ENCODE results near the gene CKAP2L. TPM values are rescaled to one million over a fixed set of nuclear protein-coding genes. Genes with fewer than 3 reads are reported as not detected.

Gene CKAP2L
- total and polyA plus RNA-seq, 9 of the 15 experiments (the other 6 are each of a cell fraction or from before 2014, with no cell fraction given): 10.4 to 21.9 (median 14.2) TPM

DNA sequence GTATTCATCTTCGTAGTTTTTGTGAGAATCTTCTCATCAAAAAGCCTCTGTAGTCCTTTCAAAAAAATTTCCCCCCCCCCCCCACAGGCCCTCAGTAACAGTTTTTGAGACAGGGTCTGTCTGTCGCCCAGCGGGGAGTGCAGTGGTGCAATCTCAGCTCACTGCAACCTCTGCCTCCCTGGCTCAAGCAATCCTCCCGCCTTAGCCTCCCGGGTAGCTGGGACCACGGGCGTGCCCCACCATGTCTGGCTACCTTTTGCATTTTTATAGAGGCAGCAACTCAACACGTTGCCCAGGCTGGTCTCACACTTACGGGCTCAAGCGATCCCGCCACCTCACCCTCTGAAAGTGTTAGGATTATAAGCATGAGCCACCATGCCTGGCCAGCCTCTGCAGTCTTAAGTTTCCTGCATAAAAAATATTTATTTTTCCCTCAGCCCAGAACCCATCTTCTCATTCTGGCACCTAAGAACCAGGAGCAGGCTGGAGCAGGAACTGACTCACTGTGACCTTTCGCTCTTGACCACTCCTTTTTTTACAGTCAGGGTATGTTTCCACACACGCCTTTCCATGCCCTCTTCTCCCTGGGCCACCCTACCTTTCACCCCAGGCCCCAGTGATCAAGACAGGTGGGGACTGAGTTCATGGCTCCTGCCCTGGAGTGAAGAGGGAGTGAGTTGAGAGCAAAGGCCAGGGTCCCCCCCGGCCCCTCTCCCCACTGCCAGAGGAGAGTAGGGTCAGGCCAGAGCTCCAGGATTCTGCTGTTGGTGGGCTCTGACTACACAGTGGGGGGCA lies 76.1 kb downstream of the CKAP2L start:
- H3K36me3 ChIP-seq (ENCODE audit: control insufficient read depth, insufficient read depth, low read length): no peaks in the 10 kb centered on the region
- ChIA-PET POLR2A (interaction anchor here (1.3 to 3.5 kb wide), 2 partner anchors 12 to 24 kb away, joined by 5 to 14 read pairs; no protein-coding TSS in a partner anchor), CTCF (ENCODE audit: low intra/inter-chr PET ratio) (no interaction called here)
- H3K27me3 ChIP-seq (ENCODE audit: control insufficient read depth in 2 of 2, insufficient read depth in 2 of 2, low read length in 2 of 2): no peaks in the 10 kb centered on the region
- 81% methylated on average over 14 of the region's 14 CpGs for whole genome bisulfite sequencing (ENCODE audit: insufficient coverage, low coverage, missing lambda C conversion rate)
- FAIRE-seq (no peak), ATAC-seq (no peak), DNase-seq (ENCODE audit: extremely low read depth in 1 of 4, low spot score in 3 of 4) (no peak)
- BruUV-seq (replicated peaks): no TSS peak
- H2AFZ ChIP-seq (ENCODE audit: low read depth, low read length): peak overlapping the region; percentile 15
- peaks cover 54 to 77% of the 10 kb centered on the region in 2 experiments for H3K4me1 ChIP-seq (replicated peaks in 1 of 2; ENCODE audit: control insufficient read depth in 2 of 2, insufficient read depth in 2 of 2, low read length in 2 of 2)
- H3K79me2 ChIP-seq (ENCODE audit: control insufficient read depth, insufficient read depth, low read length): no peaks in the 10 kb centered on the region
- no peaks in the 10 kb centered on the region for H3K9me3 ChIP-seq (replicated peaks; ENCODE audit: control insufficient read depth, insufficient read depth, low read depth, low read length)
- H4K20me1 ChIP-seq (replicated peaks; ENCODE audit: control insufficient read depth, insufficient read depth, low read length): no peaks in the 10 kb centered on the region
- no peak overlapping the region for H3K27ac ChIP-seq (ENCODE audit: extremely low read depth, low read depth, low read length)
- in situ Hi-C loops (cut with MboI): no loop called here
- H3K4me2 ChIP-seq (ENCODE audit: insufficient read depth, low read length): no peak overlapping the region
- H3K4me3 ChIP-seq: no peak overlapping the region
- TF ChIP-seq NR2C2 (CRISPR knock-in tag; IDR thresholded peaks at IDR 0.05) (no peak), NR2C2 (tag; IDR thresholded peaks at IDR 0.05) (peak; percentile 15; the same call in 1 of the 2 replicates), CBFA2T2 (conservative IDR thresholded peaks at IDR 0.05) (no peak)
- no peaks in the 10 kb centered on the region for H3K9me1 ChIP-seq (ENCODE audit: control insufficient read depth, insufficient read depth, low read length)
- H3K9ac ChIP-seq (ENCODE audit: insufficient read depth in 1 of 2, low read depth in 2 of 2, low read length in 2 of 2): peak overlapping the region in 1 of 2 experiments; percentile 72; a peak in 3 of 4 replicates
- intact Hi-C loops (cut with micrococcal nuclease): no loop called here

- no peaks in the 10 kb centered on the region for H3K9me1 ChIP-seq (ENCODE audit: control insufficient read depth, insufficient read depth, low read length)
- no peak overlapping the region for H3K4me3 ChIP-seq
- POLR2A ChIA-PET: interaction anchor here (1.3 to 3.5 kb wide), 2 partner anchors 13 to 23 kb away, joined by 5 to 14 read pairs; no protein-coding TSS in a partner anchor
- no peaks in the 10 kb centered on the region for H3K27me3 ChIP-seq (ENCODE audit: control insufficient read depth in 2 of 2, insufficient read depth in 2 of 2, low read length in 2 of 2)
- BruUV-seq (replicated peaks): no TSS peak
- in situ Hi-C loops (cut with MboI) (no loop called here), intact Hi-C loops (cut with micrococcal nuclease) (no loop called here)
- H3K4me1 ChIP-seq (replicated peaks in 1 of 2; ENCODE audit: control insufficient read depth in 2 of 2, insufficient read depth in 2 of 2, low read length in 2 of 2): peaks cover 55 to 75% of the 10 kb centered on the region in 2 experiments
- no peak for FAIRE-seq
- WGBS (ENCODE audit: insufficient coverage, low coverage, missing lambda C conversion rate): 69% methylated on average over 6 of the region's 6 CpGs
- H3K9me3 ChIP-seq (replicated peaks; ENCODE audit: control insufficient read depth, insufficient read depth, low read depth, low read length): no peaks in the 10 kb centered on the region
- no peak for DNase-seq (ENCODE audit: extremely low read depth in 1 of 4, low spot score in 3 of 4)
- H3K9ac ChIP-seq (ENCODE audit: insufficient read depth in 1 of 2, low read depth in 2 of 2, low read length in 2 of 2): peak overlapping the region in 1 of 2 experiments; percentile 24; a peak in 1 of 4 replicates
- TF ChIP-seq PKNOX1 (IDR thresholded peaks at IDR 0.05): peak; percentile 64
- TF ChIP-seq, protein P1, sequence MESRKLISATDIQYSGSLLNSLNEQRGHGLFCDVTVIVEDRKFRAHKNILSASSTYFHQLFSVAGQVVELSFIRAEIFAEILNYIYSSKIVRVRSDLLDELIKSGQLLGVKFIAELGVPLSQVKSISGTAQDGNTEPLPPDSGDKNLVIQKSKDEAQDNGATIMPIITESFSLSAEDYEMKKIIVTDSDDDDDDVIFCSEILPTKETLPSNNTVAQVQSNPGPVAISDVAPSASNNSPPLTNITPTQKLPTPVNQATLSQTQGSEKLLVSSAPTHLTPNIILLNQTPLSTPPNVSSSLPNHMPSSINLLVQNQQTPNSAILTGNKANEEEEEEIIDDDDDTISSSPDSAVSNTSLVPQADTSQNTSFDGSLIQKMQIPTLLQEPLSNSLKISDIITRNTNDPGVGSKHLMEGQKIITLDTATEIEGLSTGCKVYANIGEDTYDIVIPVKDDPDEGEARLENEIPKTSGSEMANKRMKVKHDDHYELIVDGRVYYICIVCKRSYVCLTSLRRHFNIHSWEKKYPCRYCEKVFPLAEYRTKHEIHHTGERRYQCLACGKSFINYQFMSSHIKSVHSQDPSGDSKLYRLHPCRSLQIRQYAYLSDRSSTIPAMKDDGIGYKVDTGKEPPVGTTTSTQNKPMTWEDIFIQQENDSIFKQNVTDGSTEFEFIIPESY (CRISPR knock-in tag; IDR thresholded peaks at IDR 0.05): peak; percentile 28; the same call in 1 of the 2 replicates
- TF ChIP-seq ZNF518B (CRISPR knock-in tag; IDR thresholded peaks at IDR 0.05): no peak
- peak overlapping the region; percentile 97 for H2AFZ ChIP-seq (ENCODE audit: low read depth, low read length)
- no peaks in the 10 kb centered on the region for H3K79me2 ChIP-seq (ENCODE audit: control insufficient read depth, insufficient read depth, low read length)
- H3K4me2 ChIP-seq (ENCODE audit: insufficient read depth, low read length): no peak overlapping the region; the same call in 1 of the 2 replicates
- no peak for ATAC-seq
- CTCF ChIA-PET (ENCODE audit: low intra/inter-chr PET ratio): no interaction called here
- no peaks in the 10 kb centered on the region for H4K20me1 ChIP-seq (replicated peaks; ENCODE audit: control insufficient read depth, insufficient read depth, low read length)
- no peaks in the 10 kb centered on the region for H3K36me3 ChIP-seq (ENCODE audit: control insufficient read depth, insufficient read depth, low read length)
- no peak overlapping the region for H3K27ac ChIP-seq (ENCODE audit: extremely low read depth, low read depth, low read length)
Measured at GRCh38 chr2:112687522-112687921, 76.9 kb downstream of the CKAP2L start.
